ENCODE measurements around the gene PLEKHA6.

GRCh38 chr1:204335085-204335484, 24.6 kb downstream of the PLEKHA6 start:
- TF ChIP-seq CTCF (conservative IDR thresholded peaks at IDR 0.05) (no peak), ZFX (IDR thresholded peaks at IDR 0.05) (no peak)
